ENCODE results near the gene PKNOX2.

Gene PKNOX2

DNA sequence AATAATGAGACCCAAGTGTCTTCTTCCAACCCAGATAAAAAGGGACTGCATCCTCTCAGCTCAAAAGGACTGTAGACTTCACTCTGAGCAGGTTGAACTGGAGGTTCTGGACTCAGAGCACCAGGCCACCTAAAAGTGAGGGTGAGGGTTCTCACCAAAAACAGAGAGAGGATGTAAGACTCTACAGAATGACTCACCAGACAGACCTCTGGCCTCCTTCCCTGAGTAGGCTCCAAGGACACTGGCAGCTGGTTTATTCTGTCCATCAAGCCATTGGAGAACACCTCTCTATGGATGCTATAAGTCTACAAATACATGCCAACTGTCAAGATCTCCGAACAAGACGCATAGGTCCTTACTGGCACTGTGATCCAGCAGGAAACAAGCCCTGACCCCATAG lies 304.3 kb downstream of the PKNOX2 start:
- ChIA-PET POLR2A (no interaction called here), CTCF (no interaction called here)
- H3K4me3 ChIP-seq (ENCODE audit: low read depth, low read length): no peak overlapping the region
- no peak for TF ChIP-seq CTCF (IDR thresholded peaks at IDR 0.05; ENCODE audit: insufficient read depth, low read length, missing control alignments)
- no peak for DNase-seq (ENCODE audit: low read depth, low spot score)

GRCh38 chr11:125470355-125470754 lies 305.8 kb downstream of the PKNOX2 start:
- CTCF ChIA-PET: no interaction called here
- H3K4me3 ChIP-seq (ENCODE audit: low read depth, low read length): no peak overlapping the region
- TF ChIP-seq CTCF (IDR thresholded peaks at IDR 0.05; ENCODE audit: insufficient read depth, low read length, missing control alignments): no peak
- POLR2A ChIA-PET: no interaction called here
- no peak for DNase-seq (ENCODE audit: low read depth, low spot score)

DNA sequence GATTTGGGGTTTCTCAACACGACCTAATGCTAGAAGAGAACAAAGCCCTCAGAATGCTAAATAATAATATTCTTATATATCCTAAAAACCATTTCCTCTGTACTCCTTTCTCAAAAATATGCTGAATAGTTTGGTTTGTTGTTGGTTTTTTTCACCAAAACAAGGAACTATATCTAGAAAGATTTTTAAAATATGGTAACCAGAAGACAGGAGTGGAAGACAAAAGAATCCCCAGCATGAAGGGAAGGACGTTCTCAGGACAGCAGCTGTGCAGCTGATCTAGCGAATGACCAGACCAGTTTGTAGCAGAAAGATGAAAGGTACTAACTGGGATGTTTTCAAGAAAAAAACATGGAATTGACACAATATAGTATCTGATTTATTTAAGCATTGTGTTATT lies 312.2 kb downstream of the PKNOX2 start:
- ChIA-PET POLR2A (no interaction called here), CTCF (interaction anchor here (1.2 to 1.3 kb wide), 2 partner anchors 10 to 385 kb away, joined by 3 to 6 read pairs; no protein-coding TSS in a partner anchor)
- H3K4me3 ChIP-seq (ENCODE audit: low read depth, low read length): no peak overlapping the region
- DNase-seq (ENCODE audit: low read depth, low spot score): no peak
- TF ChIP-seq CTCF (IDR thresholded peaks at IDR 0.05; ENCODE audit: insufficient read depth, low read length, missing control alignments): no peak

DNA sequence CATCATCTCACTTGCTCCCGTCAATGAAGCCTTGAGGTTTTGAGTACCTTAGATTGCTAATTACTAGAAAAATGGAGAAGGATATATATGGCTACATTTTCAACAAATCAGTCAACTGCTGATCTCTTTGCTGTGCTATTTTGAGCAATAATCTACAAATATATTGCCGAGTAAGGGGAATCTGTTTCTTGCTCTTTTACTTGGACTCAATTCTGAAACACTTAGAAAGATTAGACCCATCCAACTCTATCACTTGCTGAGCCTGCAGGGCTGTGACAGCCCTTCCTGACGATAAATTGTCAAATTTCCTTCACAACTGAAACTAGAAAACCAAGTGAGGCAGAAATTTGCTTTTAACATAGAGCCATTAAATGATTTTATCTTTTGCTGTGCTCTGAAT lies 314.6 kb downstream of the PKNOX2 start:
- H3K4me3 ChIP-seq (ENCODE audit: low read depth, low read length): no peak overlapping the region
- no peak for TF ChIP-seq CTCF (IDR thresholded peaks at IDR 0.05; ENCODE audit: insufficient read depth, low read length, missing control alignments)
- ChIA-PET CTCF (no interaction called here), POLR2A (no interaction called here)
- no peak for DNase-seq (ENCODE audit: low read depth, low spot score)

GRCh38 chr11:125481531-125481930 lies 317.0 kb downstream of the PKNOX2 start:
- ChIA-PET POLR2A (no interaction called here), CTCF (no interaction called here)
- H3K4me3 ChIP-seq (ENCODE audit: low read depth, low read length): no peak overlapping the region
- DNase-seq (ENCODE audit: low read depth, low spot score): no peak
- no peak for TF ChIP-seq CTCF (IDR thresholded peaks at IDR 0.05; ENCODE audit: insufficient read depth, low read length, missing control alignments)
